SJSA1 (cell line): ENCODE data around the gene COL15A1. TPM values are rescaled to one million over a fixed set of nuclear protein-coding genes. Genes with fewer than 3 reads are reported as not detected.

Source experiments
- DNase-seq, 2 experiments: peaks; one replicate each; pipeline ENCODE4 v3.0.0-alpha.2; 2015 to 2020; ENCODE audit warnings: low spot score in 2 of 2, low read depth in 1 of 2
- H3K27ac ChIP-seq: fragments of 250-450 bp; sonication (Bioruptor Pico); 2 replicates; pipeline ENCODE4 v1.5.1; 2020; ENCODE audit warnings: mild to moderate bottlenecking, moderate library complexity
- H3K27me3 ChIP-seq: fragments of 250-450 bp; sonication (Bioruptor Pico); replicated peaks from 2 replicates; pipeline ENCODE4 v1.5.1; 2020; ENCODE audit warnings: mild to moderate bottlenecking, moderate library complexity
- H3K36me3 ChIP-seq: fragments of 250-450 bp; sonication (Bioruptor Pico); 2 replicates; pipeline ENCODE4 v1.5.1; 2020; ENCODE audit warnings: mild to moderate bottlenecking
- H3K4me1 ChIP-seq: fragments of 250-450 bp; sonication (Bioruptor Pico); replicated peaks from 2 replicates; pipeline ENCODE4 v1.6.1; 2021; ENCODE audit warnings: mild to moderate bottlenecking
- H3K4me3 ChIP-seq: fragments of 250-450 bp; sonication (Bioruptor Pico); 2 replicates; pipeline ENCODE4 v1.5.1; 2020; ENCODE audit warnings: mild to moderate bottlenecking
- H3K9me3 ChIP-seq: fragments of 250-450 bp; sonication (Bioruptor Pico); replicated peaks from 2 replicates; pipeline ENCODE4 v1.5.1; 2020; ENCODE audit warnings: mild to moderate bottlenecking
- total RNA-seq: library from RNA; depleted of rRNA; stranded (reverse); fragments of >200 nt; shearing (Covaris generic); gene quantifications from 2 replicates; pipeline ENCODE4 v1.2.3, GENCODE V29; 2014

COL15A1 gene
- total RNA-seq, 1 experiment from 2014 or later: 0.50 TPM

DNA sequence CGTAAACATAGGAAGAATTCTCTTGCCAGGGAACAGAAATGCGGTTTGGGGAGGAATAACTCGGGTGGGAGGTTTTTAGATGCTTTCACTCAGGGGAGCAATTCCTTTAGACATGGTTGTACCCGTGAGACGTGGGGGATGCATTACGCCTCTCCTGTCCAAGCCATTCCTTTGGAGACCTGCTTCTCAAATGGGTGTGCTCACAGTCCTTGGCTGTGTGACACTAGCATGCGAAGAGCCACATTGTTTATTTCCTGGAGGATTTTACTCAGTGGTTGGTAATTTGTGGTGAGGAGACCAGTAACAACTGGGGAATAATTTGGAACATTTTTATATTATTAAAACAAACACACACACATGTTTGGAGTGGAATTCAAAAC lies 18.5 kb downstream of the COL15A1 start:
- H3K27ac ChIP-seq: peak overlapping the region; percentile 24
- DNase-seq: peak; percentile 78 to 88

DNA sequence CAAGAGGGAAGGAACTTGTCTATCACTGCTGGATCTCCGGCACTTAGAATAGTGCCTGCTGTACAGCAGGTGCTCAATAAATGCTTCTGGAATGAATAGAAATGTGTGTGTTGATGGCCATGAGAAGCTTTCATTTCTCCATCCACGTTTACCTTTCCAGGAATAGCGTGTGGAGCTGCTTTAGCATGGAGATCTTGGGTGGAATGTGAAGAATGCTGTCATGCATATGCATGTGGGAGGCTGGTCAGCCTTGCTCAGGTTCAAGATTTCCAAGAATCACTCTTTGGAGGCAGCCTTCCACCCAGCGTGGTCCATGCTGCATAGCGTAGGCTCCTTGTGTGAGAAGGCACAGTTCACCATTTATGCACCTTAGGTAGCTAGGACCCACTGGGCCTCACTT lies 19.2 kb downstream of the COL15A1 start:
- Histone ChIP-seq H3K4me1 (peaks cover 56% of the 10 kb centered on the region), H3K4me3 (no peak overlapping the region), H3K27me3 (no peaks in the 10 kb centered on the region), H3K27ac (peak overlapping the region; percentile 24), H3K9me3 (no peaks in the 10 kb centered on the region), H3K36me3 (no peaks in the 10 kb centered on the region)
- DNase-seq: peak in 1 of 2 experiments; percentile 53

More for the DNA sequence above, 18.5 kb downstream of the COL15A1 start:
- no peaks in the 10 kb centered on the region for H3K9me3 ChIP-seq
- no peaks in the 10 kb centered on the region for H3K27me3 ChIP-seq
- H3K4me3 ChIP-seq: no peak overlapping the region
- H3K36me3 ChIP-seq: no peaks in the 10 kb centered on the region
- peaks cover 59% of the 10 kb centered on the region for H3K4me1 ChIP-seq

DNA sequence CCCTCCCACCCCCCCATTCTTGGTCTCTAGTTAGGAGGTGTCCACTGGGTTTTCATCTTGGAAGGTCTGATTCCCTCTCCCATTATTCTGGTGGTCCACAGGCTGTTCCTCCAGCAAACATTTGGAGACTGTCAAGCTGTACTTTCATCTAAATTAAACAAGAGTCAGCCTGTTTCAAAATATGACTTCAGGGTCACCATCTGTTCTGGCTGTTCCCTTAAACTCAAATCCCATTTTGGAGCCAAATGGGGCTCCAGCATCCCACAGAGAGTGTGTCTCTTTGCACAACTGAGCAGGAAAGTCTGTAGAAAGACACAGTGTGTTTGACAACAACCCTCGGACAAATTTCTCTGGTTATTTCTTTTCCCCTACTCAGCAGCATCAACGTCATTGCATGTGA lies 20.5 kb downstream of the COL15A1 start:
- peaks cover 44% of the 10 kb centered on the region for H3K4me1 ChIP-seq
- no peak overlapping the region for H3K4me3 ChIP-seq
- no peaks in the 10 kb centered on the region for H3K36me3 ChIP-seq
- no peak for DNase-seq
- no peaks in the 10 kb centered on the region for H3K9me3 ChIP-seq
- no peak overlapping the region for H3K27ac ChIP-seq
- H3K27me3 ChIP-seq: no peaks in the 10 kb centered on the region

DNA sequence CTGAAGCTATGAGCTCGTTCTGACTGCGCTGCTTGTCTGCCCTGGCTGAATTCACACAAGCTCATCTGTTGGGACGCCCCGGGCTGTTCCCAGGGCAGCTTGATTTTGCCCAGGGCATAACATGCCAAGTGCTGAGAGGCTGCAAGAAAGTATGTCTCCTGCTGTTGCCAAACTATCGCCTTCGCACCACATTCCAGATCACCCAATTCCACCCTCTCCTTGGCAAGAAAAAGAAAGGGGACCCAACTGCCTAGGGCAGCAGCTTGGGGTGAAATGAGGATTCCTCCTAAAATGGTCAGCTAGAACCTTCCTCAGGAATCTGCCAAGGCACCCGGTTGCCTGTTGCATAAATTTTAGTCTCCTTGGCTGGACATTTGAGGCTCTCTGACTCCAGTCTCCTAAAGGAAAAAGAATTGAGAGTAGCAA lies 21.2 kb downstream of the COL15A1 start:
- H3K36me3 ChIP-seq: no peaks in the 10 kb centered on the region
- H3K27me3 ChIP-seq: no peaks in the 10 kb centered on the region
- no peak overlapping the region for H3K4me3 ChIP-seq
- H3K4me1 ChIP-seq: peaks cover 36% of the 10 kb centered on the region
- no peak for DNase-seq
- H3K27ac ChIP-seq: no peak overlapping the region
- no peaks in the 10 kb centered on the region for H3K9me3 ChIP-seq

DNA sequence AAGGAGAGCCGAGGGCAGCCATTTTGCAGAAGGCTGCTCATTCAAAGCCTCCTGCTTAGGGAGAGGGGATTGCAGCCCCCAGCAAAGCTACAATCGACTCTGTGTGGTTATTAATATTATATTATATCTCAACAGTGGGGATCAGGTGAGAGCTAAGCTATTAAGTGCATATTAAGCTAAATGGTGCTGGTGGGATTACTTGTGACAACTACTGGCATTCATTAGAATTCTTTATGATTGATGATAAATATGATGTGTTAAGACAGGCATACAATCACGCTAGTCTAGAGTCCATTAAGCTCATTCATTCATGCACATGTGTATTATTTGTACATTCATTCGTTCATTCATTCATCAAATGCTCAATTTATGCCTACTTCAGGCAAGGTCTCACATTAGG lies 23.0 kb downstream of the COL15A1 start:
- no peaks in the 10 kb centered on the region for H3K27me3 ChIP-seq
- H3K4me3 ChIP-seq: no peak overlapping the region
- H3K27ac ChIP-seq: no peak overlapping the region
- no peaks in the 10 kb centered on the region for H3K9me3 ChIP-seq
- H3K36me3 ChIP-seq: no peaks in the 10 kb centered on the region
- no peak for DNase-seq
- peaks cover 31% of the 10 kb centered on the region for H3K4me1 ChIP-seq

DNA sequence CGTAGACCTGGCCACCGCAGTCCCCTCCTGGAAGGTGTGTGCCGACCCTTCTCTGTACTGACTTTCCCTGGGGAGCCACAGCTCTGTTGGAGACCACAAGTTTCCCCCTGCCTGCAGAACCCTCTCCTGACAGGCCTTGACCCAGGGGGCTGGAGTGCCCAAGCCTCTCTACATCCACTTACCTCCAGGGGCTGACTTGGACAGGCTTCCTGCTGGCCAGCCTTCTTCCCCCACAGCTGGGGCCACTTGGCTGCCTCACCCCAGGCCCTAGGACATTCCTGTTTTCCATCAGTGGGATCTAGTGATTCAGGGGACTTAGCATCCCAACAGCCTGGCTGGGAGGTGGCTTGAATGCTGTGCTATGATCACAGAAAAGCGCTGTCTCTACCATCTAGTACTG lies 23.6 kb downstream of the COL15A1 start:
- no peaks in the 10 kb centered on the region for H3K9me3 ChIP-seq
- H3K4me3 ChIP-seq: no peak overlapping the region
- no peaks in the 10 kb centered on the region for H3K27me3 ChIP-seq
- no peak overlapping the region for H3K27ac ChIP-seq
- no peak for DNase-seq
- H3K4me1 ChIP-seq: peaks cover 28% of the 10 kb centered on the region
- no peaks in the 10 kb centered on the region for H3K36me3 ChIP-seq

DNA sequence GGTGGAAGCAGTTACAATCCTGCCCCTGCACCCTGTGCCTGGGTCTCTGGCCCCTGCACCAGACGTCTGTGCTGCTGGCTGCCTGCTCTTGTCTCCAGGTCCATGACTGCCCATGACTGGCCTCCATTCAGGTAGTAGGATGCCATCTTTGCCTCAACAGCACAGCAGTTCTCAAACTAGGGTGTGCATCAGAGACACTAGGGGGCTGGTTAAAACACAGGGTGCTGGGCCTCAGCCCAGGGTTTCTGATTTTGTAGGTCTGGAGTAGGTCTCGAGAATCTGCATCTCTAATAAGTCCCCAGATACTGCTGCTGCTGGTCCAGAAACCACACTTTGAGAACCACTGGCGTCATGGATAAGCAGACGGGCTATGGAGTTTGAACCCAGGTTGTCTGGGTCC lies 24.0 kb downstream of the COL15A1 start:
- Histone ChIP-seq H3K27ac (no peak overlapping the region), H3K9me3 (no peaks in the 10 kb centered on the region), H3K27me3 (no peaks in the 10 kb centered on the region), H3K36me3 (no peaks in the 10 kb centered on the region), H3K4me1 (peaks cover 24% of the 10 kb centered on the region), H3K4me3 (no peak overlapping the region)
- no peak for DNase-seq

DNA sequence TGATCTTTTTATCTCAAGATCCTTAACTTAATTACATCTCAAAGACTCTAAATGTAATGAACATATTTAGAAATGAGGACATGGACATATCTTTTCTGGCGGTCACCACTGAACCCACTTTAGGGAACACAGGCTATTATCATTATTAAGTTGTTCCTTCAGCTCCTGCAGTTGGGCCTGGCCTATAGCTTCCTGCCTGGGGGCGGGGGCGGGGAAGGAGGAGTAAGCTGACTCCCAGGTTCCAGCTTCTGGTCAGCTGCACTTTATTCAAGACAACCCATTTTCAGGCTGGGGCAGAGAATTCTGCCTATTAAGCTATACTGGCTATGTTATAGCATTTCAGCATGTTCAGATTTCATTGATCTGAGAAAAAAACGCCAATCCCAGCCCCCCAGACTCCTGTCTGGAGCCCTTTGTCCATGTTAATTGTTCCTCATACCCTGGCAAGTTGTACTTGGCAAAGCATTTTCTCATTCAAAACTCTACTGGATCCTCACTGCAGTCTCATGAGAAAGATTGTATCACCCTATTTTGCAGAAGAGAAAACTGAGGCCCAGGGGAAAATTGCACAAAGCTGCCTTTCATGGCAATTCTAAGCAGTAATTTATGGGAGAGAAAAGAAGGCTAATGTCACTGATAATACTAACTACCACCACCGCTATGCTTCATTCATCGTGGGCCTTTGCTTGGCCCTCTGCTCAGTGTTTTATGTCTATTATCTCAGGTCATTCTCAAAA lies 25.1 kb downstream of the COL15A1 start:
- no peak overlapping the region for H3K27ac ChIP-seq
- no peak overlapping the region for H3K4me3 ChIP-seq
- H3K9me3 ChIP-seq: no peaks in the 10 kb centered on the region
- DNase-seq: no peak
- H3K36me3 ChIP-seq: no peaks in the 10 kb centered on the region
- peaks cover 15% of the 10 kb centered on the region for H3K4me1 ChIP-seq
- no peaks in the 10 kb centered on the region for H3K27me3 ChIP-seq

DNA sequence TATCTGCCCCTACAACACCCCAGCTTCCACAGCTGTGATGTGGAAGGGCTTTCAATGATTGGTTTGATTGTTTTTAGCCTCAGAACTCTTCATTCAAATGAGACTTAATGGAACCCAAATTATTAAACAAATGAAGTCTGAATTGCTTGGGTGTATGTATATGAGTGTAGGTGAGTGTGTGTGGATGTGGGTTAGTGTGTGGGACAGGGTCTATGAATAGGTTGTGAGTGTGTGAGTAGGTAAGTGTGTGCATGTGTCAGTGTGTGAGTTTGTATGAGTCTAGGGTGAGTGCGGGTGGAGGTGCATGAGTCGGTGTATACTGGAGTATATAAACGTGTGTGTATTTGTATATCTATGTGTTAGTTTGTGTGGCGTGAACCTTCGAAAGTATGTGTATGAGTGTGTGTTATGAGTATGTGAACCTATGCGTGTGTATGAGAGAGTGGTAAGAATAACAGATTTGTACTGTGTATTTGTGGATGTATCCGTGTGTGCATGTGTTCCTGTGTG lies 26.9 kb downstream of the COL15A1 start:
- Histone ChIP-seq H3K4me1 (peaks cover 18% of the 10 kb centered on the region), H3K9me3 (no peaks in the 10 kb centered on the region), H3K4me3 (no peak overlapping the region), H3K27me3 (0 out of 2 replicates have a peak, but pooled peaks cover 6% of the 10 kb centered on the region), H3K27ac (no peak overlapping the region), H3K36me3 (no peaks in the 10 kb centered on the region)
- DNase-seq: no peak

DNA sequence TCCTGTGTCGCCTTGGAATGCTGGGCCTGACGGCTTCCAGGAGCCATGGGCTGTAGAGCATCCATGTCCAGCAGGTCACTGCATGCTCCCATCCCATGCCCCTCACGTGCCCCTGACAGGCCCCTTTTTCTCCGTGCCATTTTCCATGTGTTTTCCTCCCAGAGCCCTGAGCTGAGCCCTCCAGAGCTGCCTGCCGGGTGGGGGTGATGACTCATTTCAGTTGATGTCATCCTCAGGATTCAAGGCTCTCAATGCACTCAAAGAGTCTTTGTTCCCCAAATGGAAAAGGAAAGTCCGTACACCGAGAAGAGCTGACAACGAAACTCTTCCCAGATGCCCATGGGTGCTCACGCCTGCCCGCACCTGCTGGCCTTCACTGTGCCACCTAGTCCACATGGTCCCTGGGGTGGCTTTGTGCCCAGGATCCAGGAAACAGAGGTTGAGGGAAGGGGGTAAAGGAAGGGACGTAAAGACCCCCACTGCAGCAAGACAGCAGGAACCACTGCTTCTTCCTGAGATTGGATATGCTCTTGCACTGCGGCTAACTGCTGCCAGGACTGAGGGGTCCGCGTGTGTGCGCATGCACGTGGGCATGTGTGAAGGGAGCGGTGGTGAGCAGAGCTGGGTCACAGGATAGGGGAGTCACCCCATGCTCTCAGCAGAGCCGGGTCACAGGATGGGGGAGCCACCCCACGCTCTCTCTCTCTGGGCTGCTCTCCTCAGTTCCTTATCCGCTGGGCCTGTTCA lies 27.6 kb downstream of the COL15A1 start:
- peak; percentile 68 to 74 for DNase-seq
- Histone ChIP-seq H3K9me3 (no peaks in the 10 kb centered on the region), H3K4me1 (peaks cover 18% of the 10 kb centered on the region), H3K27ac (no peak overlapping the region), H3K36me3 (no peaks in the 10 kb centered on the region), H3K4me3 (no peak overlapping the region), H3K27me3 (0 out of 2 replicates have a peak, but pooled peaks cover 6% of the 10 kb centered on the region)

DNA sequence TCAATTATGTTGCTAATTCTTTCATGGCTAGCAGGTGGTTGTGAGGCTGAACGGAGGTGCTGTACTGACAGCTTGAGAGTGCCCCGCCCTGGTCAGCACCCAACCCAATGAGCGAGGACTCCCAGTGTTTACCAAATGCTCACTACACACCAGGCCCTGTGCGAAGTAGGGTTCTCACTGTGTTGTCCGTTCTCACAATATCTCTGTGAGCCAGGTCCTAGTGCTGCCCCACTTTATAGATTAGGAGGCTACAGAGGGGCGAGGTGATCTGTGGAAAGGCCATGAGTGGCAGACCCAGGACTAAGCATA lies 28.2 kb downstream of the COL15A1 start:
- 0 out of 2 replicates have a peak, but pooled peaks cover 6% of the 10 kb centered on the region for H3K27me3 ChIP-seq
- H3K4me3 ChIP-seq: no peak overlapping the region
- no peak overlapping the region for H3K27ac ChIP-seq

DNA sequence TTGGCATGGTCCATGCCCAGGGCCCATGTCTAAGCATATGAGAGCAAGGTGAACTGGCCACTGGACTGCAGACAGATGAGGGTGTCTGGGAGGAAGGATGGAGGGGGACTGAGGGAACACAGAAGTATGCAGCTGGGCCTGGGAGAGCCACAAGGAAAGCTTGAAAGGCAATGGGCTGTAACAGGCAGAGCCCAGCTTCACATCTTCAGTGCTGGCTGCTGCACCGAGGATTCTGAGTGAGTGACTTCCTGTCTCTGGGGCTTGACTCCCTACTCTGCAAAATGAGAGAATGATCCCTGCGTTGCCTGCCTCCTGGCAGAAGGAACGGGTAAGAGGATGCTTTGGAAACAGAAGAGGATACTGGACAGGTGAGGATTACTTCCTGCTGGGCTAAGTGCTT lies 29.0 kb downstream of the COL15A1 start:
- H3K9me3 ChIP-seq: no peaks in the 10 kb centered on the region
- H3K27me3 ChIP-seq: 0 out of 2 replicates have a peak, but pooled peaks cover 6% of the 10 kb centered on the region
- H3K27ac ChIP-seq: no peak overlapping the region
- DNase-seq: no peak
- peaks cover 18% of the 10 kb centered on the region for H3K4me1 ChIP-seq
- H3K36me3 ChIP-seq: no peaks in the 10 kb centered on the region
- no peak overlapping the region for H3K4me3 ChIP-seq

More for the DNA sequence above, 28.2 kb downstream of the COL15A1 start:
- Histone ChIP-seq H3K9me3 (no peaks in the 10 kb centered on the region), H3K4me1 (peaks cover 18% of the 10 kb centered on the region), H3K36me3 (no peaks in the 10 kb centered on the region)
- no peak for DNase-seq

DNA sequence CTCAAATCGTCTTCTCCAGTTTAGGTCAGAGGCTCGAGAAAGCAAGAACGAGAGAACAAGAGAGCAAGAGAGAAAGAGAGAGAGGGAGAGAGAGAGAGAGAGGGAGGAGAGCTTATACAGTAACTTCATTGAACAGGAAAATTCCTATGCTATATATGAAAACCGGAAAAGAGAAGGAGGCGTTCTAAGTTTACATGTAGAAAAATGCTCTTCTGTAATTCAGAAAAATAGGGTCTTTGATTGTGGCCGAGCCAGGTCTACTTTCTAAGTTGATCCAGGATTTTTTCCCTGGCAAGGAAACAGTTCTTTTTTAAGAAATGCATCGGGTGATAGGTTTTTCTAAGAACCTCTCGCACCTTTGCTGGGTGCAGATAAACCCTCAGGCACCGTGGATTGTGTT lies 29.5 kb downstream of the COL15A1 start:
- no peak overlapping the region for H3K4me3 ChIP-seq
- no peaks in the 10 kb centered on the region for H3K36me3 ChIP-seq
- H3K27ac ChIP-seq: no peak overlapping the region
- H3K9me3 ChIP-seq: no peaks in the 10 kb centered on the region
- no peak for DNase-seq
- H3K27me3 ChIP-seq: 0 out of 2 replicates have a peak, but pooled peaks cover 6% of the 10 kb centered on the region
- H3K4me1 ChIP-seq: peaks cover 23% of the 10 kb centered on the region

DNA sequence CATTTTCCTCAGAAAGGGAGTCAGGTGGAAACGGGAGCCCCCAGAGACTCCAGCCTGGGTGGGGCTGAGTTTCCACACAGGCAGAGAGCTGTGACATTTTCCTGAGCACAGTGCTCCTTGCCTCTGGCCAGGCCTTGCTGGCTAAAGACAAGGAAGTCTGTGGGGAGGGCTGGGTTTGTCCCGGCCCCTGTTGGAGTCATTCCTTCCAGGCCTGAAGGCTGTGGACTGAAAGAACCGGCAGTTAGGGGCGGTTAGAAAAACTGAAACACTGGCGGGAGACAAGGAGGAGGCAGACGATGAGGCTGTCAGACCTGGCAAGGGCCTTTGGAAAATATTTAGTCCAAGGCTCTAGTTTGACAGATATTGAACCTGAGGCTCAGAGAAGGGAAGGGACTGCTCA lies 29.9 kb downstream of the COL15A1 start:
- Histone ChIP-seq H3K9me3 (no peaks in the 10 kb centered on the region), H3K27ac (no peak overlapping the region), H3K4me1 (peaks cover 27% of the 10 kb centered on the region), H3K36me3 (no peaks in the 10 kb centered on the region), H3K27me3 (0 out of 2 replicates have a peak, but pooled peaks cover 6% of the 10 kb centered on the region), H3K4me3 (no peak overlapping the region)
- DNase-seq: no peak
